Body of pancreas (tissue), 4 donors: ENCODE data around the gene EOLA1.

Experiments
- POLR2A ChIP-seq, 3 donors: fragments of 450-650 bp; IDR thresholded peaks; one replicate each; pipeline ENCODE4 v1.6.1; 2016; ENCODE audit warnings: antibody characterized with exemption in 3 of 3, mild to moderate bottlenecking in 2 of 3
- TF ChIP-seq, protein P1 (sequence below), 7 experiments: fragments of 450-650 bp in 4 of 7; fragments of 200-600 bp in 3 of 7; sonication (generic) in 3 of 7; IDR thresholded peaks; one replicate each; pipeline ENCODE4 v1.5.1; 2016 to 2019; ENCODE audit warnings: antibody characterized with exemption in 7 of 7

DNA sequence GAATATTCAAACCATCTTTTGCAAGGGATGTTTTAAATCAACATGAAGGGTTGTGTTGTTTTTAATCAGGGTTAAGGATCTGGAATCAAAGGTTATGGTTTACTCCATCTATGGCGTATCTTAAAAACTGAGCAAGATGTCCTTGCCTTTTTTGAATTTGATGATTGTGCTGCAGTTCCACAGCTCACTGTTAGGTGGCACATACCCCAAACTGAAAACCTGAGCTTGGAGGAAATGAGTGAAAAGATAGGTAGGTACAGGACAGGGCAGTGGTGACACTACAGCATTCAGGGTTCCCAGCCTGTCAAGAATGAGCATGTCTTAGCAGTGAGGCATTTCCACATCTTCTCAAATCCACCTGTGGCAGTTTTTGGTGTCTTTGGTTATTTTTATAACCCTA, 13.1 kb upstream of the EOLA1 start:
- TF ChIP-seq, protein P1, sequence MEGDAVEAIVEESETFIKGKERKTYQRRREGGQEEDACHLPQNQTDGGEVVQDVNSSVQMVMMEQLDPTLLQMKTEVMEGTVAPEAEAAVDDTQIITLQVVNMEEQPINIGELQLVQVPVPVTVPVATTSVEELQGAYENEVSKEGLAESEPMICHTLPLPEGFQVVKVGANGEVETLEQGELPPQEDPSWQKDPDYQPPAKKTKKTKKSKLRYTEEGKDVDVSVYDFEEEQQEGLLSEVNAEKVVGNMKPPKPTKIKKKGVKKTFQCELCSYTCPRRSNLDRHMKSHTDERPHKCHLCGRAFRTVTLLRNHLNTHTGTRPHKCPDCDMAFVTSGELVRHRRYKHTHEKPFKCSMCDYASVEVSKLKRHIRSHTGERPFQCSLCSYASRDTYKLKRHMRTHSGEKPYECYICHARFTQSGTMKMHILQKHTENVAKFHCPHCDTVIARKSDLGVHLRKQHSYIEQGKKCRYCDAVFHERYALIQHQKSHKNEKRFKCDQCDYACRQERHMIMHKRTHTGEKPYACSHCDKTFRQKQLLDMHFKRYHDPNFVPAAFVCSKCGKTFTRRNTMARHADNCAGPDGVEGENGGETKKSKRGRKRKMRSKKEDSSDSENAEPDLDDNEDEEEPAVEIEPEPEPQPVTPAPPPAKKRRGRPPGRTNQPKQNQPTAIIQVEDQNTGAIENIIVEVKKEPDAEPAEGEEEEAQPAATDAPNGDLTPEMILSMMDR (IDR thresholded peaks at IDR 0.05) = peak in 6 of 7 experiments; percentile 15 to 61 (median 46)
- no peak for TF ChIP-seq POLR2A (IDR thresholded peaks at IDR 0.05)
